BLaER1 (cell line): Measurements from ENCODE around the gene CCDC9B.
A peak's percentile ranks its signal among the peaks of the same experiment; 100 is the strongest.

Source experiments
- H3K27ac ChIP-seq: shearing (Covaris generic); formaldehyde crosslinking; 2 replicates; pipeline ENCODE4 v1.8.1; 2022
- H3K27me3 ChIP-seq: shearing (Covaris generic); formaldehyde crosslinking; 2 replicates; pipeline ENCODE4 v1.8.1; 2022
- H3K36me3 ChIP-seq: shearing (Covaris generic); formaldehyde crosslinking; 2 replicates; pipeline ENCODE4 v1.8.1; 2022
- H3K4me1 ChIP-seq: shearing (Covaris generic); formaldehyde crosslinking; 2 replicates; pipeline ENCODE4 v1.8.1; 2022
- H3K4me2 ChIP-seq: shearing (Covaris generic); formaldehyde crosslinking; 2 replicates; pipeline ENCODE4 v1.8.1; 2022
- H3K4me3 ChIP-seq: shearing (Covaris generic); formaldehyde crosslinking; 2 replicates; pipeline ENCODE4 v1.8.1; 2022
- H3K9ac ChIP-seq: shearing (Covaris generic); formaldehyde crosslinking; 2 replicates; pipeline ENCODE4 v1.8.1; 2022
- H3K9me3 ChIP-seq: shearing (Covaris generic); formaldehyde crosslinking; 2 replicates; pipeline ENCODE4 v1.8.1; 2022
- H4K20me1 ChIP-seq: shearing (Covaris generic); formaldehyde crosslinking; 2 replicates; pipeline ENCODE4 v1.8.1; 2022
- Cebpa-rat ChIP-seq: shearing (Covaris generic); IDR thresholded peaks from 2 replicates; pipeline ENCODE4 v1.8.1; 2022

Gene CCDC9B

DNA sequence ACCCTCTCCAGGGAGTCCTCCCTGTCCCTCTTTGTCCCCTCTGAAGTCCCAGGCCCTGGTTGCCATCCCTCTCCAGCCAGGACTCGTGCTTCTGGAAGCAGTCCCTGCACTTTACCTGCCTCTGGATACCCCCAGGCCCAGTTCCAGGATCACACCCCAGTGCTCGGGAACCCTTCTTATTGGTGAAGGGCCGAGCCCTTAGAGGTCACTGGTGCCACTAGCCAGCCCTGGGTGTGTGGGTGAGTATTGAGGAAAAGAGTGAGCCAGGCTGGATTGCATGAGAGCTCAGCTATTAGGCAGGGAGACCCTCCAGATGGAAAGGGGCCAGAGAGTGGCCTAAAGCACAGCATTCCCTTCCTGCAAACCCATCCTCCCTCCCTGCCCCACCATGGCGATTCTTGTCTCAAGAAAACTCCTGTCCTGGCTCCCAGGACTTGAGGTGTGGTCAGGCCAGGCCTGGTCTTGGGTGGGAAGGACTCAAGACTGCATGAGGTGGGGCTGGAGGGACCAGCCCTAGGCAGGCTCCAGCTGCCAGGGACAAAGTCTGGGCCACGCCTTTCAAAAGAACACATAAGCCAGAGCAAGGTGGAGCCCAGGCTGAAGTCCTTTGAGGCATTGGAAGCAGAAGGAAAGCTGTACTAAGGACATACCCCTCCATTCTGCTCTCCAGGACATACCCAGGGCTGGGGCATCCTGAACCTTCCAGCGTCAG, 5.3 kb upstream of the CCDC9B start:
- no peak for TF ChIP-seq Cebpa-rat

DNA sequence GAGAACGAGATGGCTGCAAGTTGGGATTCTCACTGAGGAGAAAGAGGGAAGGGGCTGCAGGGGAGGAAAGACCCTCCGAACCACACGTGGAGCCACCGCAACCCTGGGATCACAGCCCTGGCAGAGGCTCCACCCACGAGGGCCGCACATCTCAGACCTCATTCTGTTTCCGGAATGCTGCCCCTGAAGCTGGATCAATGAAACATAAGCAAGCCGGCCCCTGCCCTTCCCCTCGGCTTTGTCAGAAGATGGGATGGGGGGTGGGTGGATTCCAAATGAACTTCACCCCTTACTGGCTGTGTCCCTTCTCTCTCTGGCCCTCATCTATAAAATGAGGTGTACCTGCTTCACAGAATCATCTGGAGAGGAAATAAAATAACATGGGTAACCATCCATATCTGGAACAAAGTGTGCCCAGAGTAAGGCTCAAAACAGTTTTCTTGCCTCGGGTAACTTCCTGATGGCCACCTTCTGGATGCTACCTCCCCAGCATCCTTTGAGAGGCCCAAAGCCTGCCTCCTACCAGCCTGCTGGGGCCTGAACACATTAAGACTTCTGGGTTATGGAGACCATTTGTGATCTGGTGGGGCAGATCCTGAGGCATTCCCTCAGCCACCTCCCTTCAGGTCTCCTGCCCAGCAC, 4.6 kb upstream of the CCDC9B start:
- Histone ChIP-seq H3K4me3 (no peak overlapping the region), H3K4me1 (peaks cover 58% of the 10 kb centered on the region), H3K36me3 (no peaks in the 10 kb centered on the region), H3K9me3 (no peaks in the 10 kb centered on the region), H3K9ac (no peak overlapping the region), H3K27me3 (no peaks in the 10 kb centered on the region), H3K27ac (no peak overlapping the region), H3K4me2 (no peak overlapping the region), H4K20me1 (no peaks in the 10 kb centered on the region)
- TF ChIP-seq Cebpa-rat, result no peak

More for the DNA sequence above, 5.3 kb upstream of the CCDC9B start:
- H3K27me3 ChIP-seq, result no peaks in the 10 kb centered on the region
- no peaks in the 10 kb centered on the region for H4K20me1 ChIP-seq
- no peaks in the 10 kb centered on the region for H3K9me3 ChIP-seq
- no peak overlapping the region for H3K4me3 ChIP-seq
- no peak overlapping the region for H3K27ac ChIP-seq
- H3K4me1 ChIP-seq, result peaks cover 58% of the 10 kb centered on the region
- no peak overlapping the region for H3K9ac ChIP-seq
- no peaks in the 10 kb centered on the region for H3K36me3 ChIP-seq
- H3K4me2 ChIP-seq, result no peak overlapping the region

DNA sequence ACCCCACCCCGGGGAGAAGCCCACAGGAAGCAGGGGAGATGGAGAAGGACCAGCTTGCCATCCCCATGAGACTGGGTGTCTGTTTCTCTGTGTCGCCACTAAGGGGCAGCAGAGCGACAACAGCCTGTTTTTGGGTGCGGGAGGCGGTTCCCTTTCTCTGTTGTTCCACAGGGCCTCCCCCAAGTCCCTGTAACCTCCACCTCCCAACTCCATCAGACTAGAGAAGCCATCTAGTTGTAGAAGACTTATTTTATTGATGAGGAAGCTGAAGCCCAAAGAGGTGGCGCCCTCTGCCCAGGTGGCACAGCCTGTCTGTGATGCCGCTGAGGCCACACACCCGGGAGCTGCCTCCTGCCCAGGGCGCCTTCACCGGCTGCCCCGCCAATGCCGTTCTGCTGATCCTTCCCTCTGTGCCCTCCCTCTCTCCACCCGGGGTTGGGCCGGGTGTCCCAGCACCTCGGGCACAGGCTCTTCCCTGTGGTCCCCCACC, 3.9 kb upstream of the CCDC9B start:
- Histone ChIP-seq H3K9me3 (no peaks in the 10 kb centered on the region), H3K4me3 (no peak overlapping the region), H4K20me1 (no peaks in the 10 kb centered on the region), H3K27me3 (no peaks in the 10 kb centered on the region), H3K4me2 (peak overlapping the region; percentile 56), H3K4me1 (peaks cover 58% of the 10 kb centered on the region), H3K36me3 (no peaks in the 10 kb centered on the region), H3K27ac (no peak overlapping the region), H3K9ac (no peak overlapping the region)
- TF ChIP-seq Cebpa-rat, result no peak

GRCh38 chr15:40344217-40344616, 3.5 kb upstream of the CCDC9B start:
- H4K20me1 ChIP-seq, result no peaks in the 10 kb centered on the region
- H3K27me3 ChIP-seq, result no peaks in the 10 kb centered on the region
- H3K9me3 ChIP-seq, result no peaks in the 10 kb centered on the region
- H3K4me3 ChIP-seq, result no peak overlapping the region
- no peak overlapping the region for H3K27ac ChIP-seq
- TF ChIP-seq Cebpa-rat, result no peak
- no peak overlapping the region for H3K9ac ChIP-seq
- no peaks in the 10 kb centered on the region for H3K36me3 ChIP-seq
- H3K4me2 ChIP-seq, result peak overlapping the region; percentile 56
- peaks cover 58% of the 10 kb centered on the region for H3K4me1 ChIP-seq

DNA sequence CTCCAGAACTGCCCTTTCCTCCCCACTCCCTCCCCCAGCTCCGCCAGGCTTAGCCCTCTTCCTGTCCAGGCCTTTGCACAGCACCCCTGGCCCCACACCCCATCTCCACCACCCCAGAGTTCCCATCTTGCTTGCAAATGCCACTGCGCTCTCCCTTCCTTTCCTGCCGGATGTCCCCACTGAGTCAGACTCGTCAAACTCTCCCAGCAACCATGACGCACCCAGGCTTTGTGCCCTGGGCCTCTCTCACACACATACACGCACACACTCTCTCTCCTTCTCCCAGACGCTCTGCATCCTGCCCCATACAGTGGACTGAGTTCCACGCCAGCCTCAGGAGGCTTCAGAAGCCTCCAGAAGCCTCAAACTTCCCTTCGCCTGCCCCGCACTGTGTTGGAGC, 2.8 kb upstream of the CCDC9B start:
- 0 out of 2 replicates have a peak overlapping the region, but pooled peaks have one; percentile 5 for H3K27ac ChIP-seq
- H3K36me3 ChIP-seq, result no peaks in the 10 kb centered on the region
- 0 out of 2 replicates have a peak overlapping the region, but pooled peaks have one; percentile 2 for H3K9ac ChIP-seq
- TF ChIP-seq Cebpa-rat, result no peak
- H3K4me1 ChIP-seq, result peaks cover 58% of the 10 kb centered on the region
- H3K4me3 ChIP-seq, result no peak overlapping the region
- no peaks in the 10 kb centered on the region for H3K27me3 ChIP-seq
- H3K4me2 ChIP-seq, result peak overlapping the region; percentile 56
- H4K20me1 ChIP-seq, result no peaks in the 10 kb centered on the region
- H3K9me3 ChIP-seq, result no peaks in the 10 kb centered on the region

DNA sequence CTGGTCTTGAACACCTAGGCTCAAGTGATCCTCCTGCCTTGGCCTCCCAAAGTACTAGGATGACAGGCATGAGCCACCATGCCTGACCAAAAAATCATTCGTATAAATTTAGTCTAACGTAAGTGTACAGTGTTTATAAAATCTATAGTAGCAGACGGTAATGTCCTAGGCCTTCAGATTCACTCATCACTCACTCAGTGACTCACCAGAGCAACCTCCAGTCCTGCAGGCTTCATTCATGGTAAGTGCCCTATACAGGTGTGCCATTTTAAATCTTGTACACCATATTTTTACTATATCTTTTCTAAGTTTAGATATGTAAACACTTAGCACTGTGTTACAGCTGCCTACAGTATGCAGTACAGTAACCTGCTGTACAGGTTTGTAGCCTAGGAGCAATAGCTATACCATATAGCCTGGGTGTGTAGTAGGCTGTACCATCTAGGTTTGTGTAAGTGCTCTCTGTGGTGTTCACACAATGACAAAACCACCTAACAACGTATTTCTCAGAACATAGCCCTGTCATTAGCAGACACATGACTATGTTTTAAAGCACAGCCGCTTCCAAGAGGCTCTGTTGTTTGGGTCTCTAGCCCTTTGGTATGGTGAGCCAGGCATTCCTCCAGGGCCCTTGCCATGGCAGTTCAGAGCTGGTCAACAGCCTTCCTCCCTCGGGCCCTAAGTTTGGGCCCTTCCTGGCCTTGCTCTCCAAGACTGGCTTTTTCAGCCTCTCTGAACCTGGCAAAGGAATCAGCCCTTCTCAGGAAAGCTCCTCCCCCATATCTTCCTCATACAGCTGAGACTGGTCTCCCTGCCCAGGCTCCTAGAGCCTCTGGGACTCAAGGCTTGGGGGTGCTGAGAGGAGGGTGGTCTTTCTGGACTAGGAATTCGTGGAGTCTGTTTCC, 1.9 kb upstream of the CCDC9B start:
- peak overlapping the region; percentile 56 for H3K4me2 ChIP-seq
- H3K9ac ChIP-seq, result 0 out of 2 replicates have a peak overlapping the region, but pooled peaks have one; percentile 2
- no peaks in the 10 kb centered on the region for H3K9me3 ChIP-seq
- no peaks in the 10 kb centered on the region for H3K36me3 ChIP-seq
- no peak overlapping the region for H3K4me3 ChIP-seq
- no peaks in the 10 kb centered on the region for H3K27me3 ChIP-seq
- TF ChIP-seq Cebpa-rat, result no peak
- no peaks in the 10 kb centered on the region for H4K20me1 ChIP-seq
- peaks cover 63% of the 10 kb centered on the region for H3K4me1 ChIP-seq
- H3K27ac ChIP-seq, result 0 out of 2 replicates have a peak overlapping the region, but pooled peaks have one; percentile 5

DNA sequence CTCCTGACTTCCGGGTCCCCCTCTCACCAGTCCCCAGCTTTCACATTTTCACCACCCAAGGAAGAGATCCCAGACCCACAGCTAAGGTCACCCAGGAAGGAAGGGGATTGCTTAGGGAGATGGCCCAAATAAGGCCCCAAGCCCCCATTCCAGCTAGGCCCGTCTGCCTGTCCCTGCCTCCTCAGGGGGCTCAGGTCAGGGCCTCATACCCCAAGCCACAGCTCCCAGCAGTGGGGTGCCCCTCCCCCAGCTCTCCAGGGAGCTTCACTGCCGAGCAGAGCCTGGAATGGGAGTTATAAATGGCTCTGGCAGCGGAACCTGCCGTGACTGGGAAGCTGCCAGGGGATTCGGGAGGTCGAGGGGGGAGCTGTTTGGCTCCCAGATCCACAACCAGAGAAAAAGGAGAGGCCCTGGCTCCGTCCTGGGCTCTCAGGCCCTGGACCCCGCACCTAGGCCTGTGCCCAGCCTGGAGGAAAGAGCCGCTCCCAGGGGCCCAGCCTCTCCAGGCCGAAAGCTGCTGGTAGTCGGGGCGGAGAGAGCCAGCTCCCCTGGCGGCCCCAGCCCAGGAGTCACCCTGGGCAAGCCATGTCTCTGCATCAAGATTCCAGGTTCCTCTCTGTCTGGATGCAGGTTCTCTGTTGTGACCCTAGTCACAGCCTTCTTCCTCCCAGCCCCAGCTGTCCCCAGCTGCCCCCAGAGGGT, 550 bp downstream of the CCDC9B start:
- Histone ChIP-seq H3K4me2 (peak overlapping the region; percentile 97), H3K27me3 (no peaks in the 10 kb centered on the region), H3K9me3 (no peaks in the 10 kb centered on the region), H3K27ac (peak overlapping the region; percentile 68), H3K9ac (peak overlapping the region; percentile 70), H3K4me3 (peak overlapping the region; percentile 40), H3K36me3 (no peaks in the 10 kb centered on the region), H3K4me1 (peaks cover 85% of the 10 kb centered on the region), H4K20me1 (no peaks in the 10 kb centered on the region)
- no peak for TF ChIP-seq Cebpa-rat

DNA sequence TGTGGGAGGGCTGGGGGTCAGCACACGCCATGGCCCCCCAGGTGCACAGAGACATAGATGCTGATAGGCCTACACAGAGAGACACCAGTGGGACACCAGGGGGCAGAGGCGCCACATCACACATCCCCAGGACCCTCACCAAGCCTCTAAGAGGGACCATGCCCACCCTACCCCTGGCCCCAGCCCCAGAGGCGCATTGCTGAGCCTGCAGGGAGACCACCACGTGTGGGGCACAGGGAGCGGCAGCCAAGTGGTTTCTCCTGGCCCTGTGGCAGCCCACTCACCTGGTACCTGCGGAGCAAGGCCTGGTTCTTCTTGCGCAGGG, 1.2 kb downstream of the CCDC9B start:
- peaks cover 85% of the 10 kb centered on the region for H3K4me1 ChIP-seq
- peak overlapping the region; percentile 97 for H3K4me2 ChIP-seq
- no peaks in the 10 kb centered on the region for H3K9me3 ChIP-seq
- no peaks in the 10 kb centered on the region for H3K36me3 ChIP-seq
- H3K27ac ChIP-seq, result peak overlapping the region; percentile 68
- no peak for TF ChIP-seq Cebpa-rat
- no peaks in the 10 kb centered on the region for H4K20me1 ChIP-seq
- H3K4me3 ChIP-seq, result peak overlapping the region; percentile 40; the same call in 1 of the 2 replicates
- H3K9ac ChIP-seq, result peak overlapping the region; percentile 70
- no peaks in the 10 kb centered on the region for H3K27me3 ChIP-seq

- Histone ChIP-seq H3K9ac (peak overlapping the region; percentile 70; the same call in 1 of the 2 replicates), H3K4me2 (peak overlapping the region; percentile 97), H3K36me3 (no peaks in the 10 kb centered on the region), H4K20me1 (no peaks in the 10 kb centered on the region), H3K27ac (peak overlapping the region; percentile 68), H3K27me3 (no peaks in the 10 kb centered on the region), H3K4me1 (peaks cover 85% of the 10 kb centered on the region), H3K4me3 (no peak overlapping the region), H3K9me3 (no peaks in the 10 kb centered on the region)
- no peak for TF ChIP-seq Cebpa-rat
Observed at GRCh38 chr15:40338921-40339620, 1.7 kb downstream of the CCDC9B start.
